HepG2 (cell line): ENCODE measurements around the gene ALG11. TPM values are rescaled to one million over a fixed set of nuclear protein-coding genes. Genes with fewer than 3 reads are reported as not detected.

Source experiments
- DMAP1 ChIP-seq: IDR thresholded peaks from 2 replicates; pipeline ENCODE4 v1.6.1; 2016
- GATA4 ChIP-seq: sonication (generic); IDR thresholded peaks from 2 replicates; pipeline ENCODE4 v1.6.1; 2016; ENCODE audit warnings: antibody characterized with exemption, low read depth, borderline replicate concordance
- KAT8 ChIP-seq: IDR thresholded peaks from 2 replicates; pipeline ENCODE4 v1.6.1; 2016; ENCODE audit warnings: missing genetic modification reagents, missing compliant biosample characterization
- SCMH1 ChIP-seq: sonication (generic); formaldehyde crosslinking; IDR thresholded peaks from 2 replicates; pipeline ENCODE4 v1.9.0; 2021; ENCODE audit warnings: missing genetic modification reagents, mild to moderate bottlenecking, borderline replicate concordance
- SMYD3 ChIP-seq: sonication (generic); formaldehyde crosslinking; IDR thresholded peaks from 2 replicates; pipeline ENCODE4 v1.8.1; 2023; ENCODE audit warnings: mild to moderate bottlenecking, missing genetic modification reagents
- TAF15 ChIP-seq: fragments of 200-400 bp; formaldehyde crosslinking; IDR thresholded peaks from one replicate; pipeline ENCODE4 v1.6.1; 2018; ENCODE audit warnings: mild to moderate bottlenecking, low read depth, low read length; ENCODE audit not compliant: poor library complexity, severe bottlenecking
- TEAD3 ChIP-seq: optimal IDR thresholded peaks from 2 replicates; pipeline ENCODE3; 2016; ENCODE audit warnings: borderline replicate concordance
- ZFP36 ChIP-seq: fragments of 150-350 bp; IDR thresholded peaks from 2 replicates; pipeline ENCODE4 v1.6.1; 2018; ENCODE audit warnings: borderline replicate concordance, low read length, low read depth; ENCODE audit not compliant: partially characterized antibody
- ZFP62 ChIP-seq: sonication (generic); formaldehyde crosslinking; IDR thresholded peaks from 2 replicates; pipeline ENCODE4 v1.4.0; 2020; ENCODE audit warnings: missing genetic modification reagents
- ZFP82 ChIP-seq: sonication (generic); formaldehyde crosslinking; IDR thresholded peaks from 2 replicates; pipeline ENCODE4 v1.5.1; 2020; ENCODE audit warnings: mild to moderate bottlenecking, missing genetic modification reagents, borderline replicate concordance
- ZNF207 ChIP-seq: fragments of 450-650 bp; IDR thresholded peaks from 2 replicates; pipeline ENCODE4 v1.6.1; 2016; ENCODE audit warnings: antibody characterized with exemption, borderline replicate concordance
- ZNF24 ChIP-seq: fragments of 450-650 bp; IDR thresholded peaks from 2 replicates; pipeline ENCODE4 v1.6.1; 2017; ENCODE audit warnings: antibody characterized with exemption, mild to moderate bottlenecking
- ZNF256 ChIP-seq: sonication (generic); formaldehyde crosslinking; conservative IDR thresholded peaks from 2 replicates; pipeline ENCODE4 v1.4.0; 2020; ENCODE audit warnings: missing genetic modification reagents
- ZNF264 ChIP-seq: sonication (generic); formaldehyde crosslinking; IDR thresholded peaks from 2 replicates; pipeline ENCODE4 v1.4.0; 2020; ENCODE audit warnings: missing genetic modification reagents
- ZNF274 ChIP-seq: sonication (generic); formaldehyde crosslinking; IDR thresholded peaks from 2 replicates; pipeline ENCODE4 v1.5.1; 2020; ENCODE audit warnings: mild to moderate bottlenecking, missing genetic modification reagents
- ZNF30 ChIP-seq: sonication (generic); formaldehyde crosslinking; IDR thresholded peaks from 2 replicates; pipeline ENCODE4 v1.5.0; 2020; ENCODE audit warnings: mild to moderate bottlenecking, missing genetic modification reagents
- ZNF333 ChIP-seq: sonication (generic); formaldehyde crosslinking; IDR thresholded peaks from 2 replicates; pipeline ENCODE4 v1.4.0; 2020; ENCODE audit warnings: mild to moderate bottlenecking, missing genetic modification reagents, borderline replicate concordance
- ZNF652 ChIP-seq: IDR thresholded peaks from 2 replicates; pipeline ENCODE4 v1.6.1; 2016; ENCODE audit warnings: low read depth, borderline replicate concordance
- polyA plus RNA-seq, 8 experiments: library from polyadenylated mRNA; depleted of rRNA in 3 of 8; stranded (reverse) in 7 of 8; unstranded in 1 of 8; fragments of >200 nt; fragmentation: Illumina TruSeq in 4 of 8; extraction: Trizol in 4 of 8; gene quantifications; 2 replicates each; pipeline versions ENCODE4 v1.2.1 to v1.2.3, GENCODE V29; 2011 to 2016; ENCODE audit warnings: low read depth in 4 of 8, missing spikeins in 1 of 8, mixed read lengths in 1 of 8; ENCODE audit not compliant: insufficient read depth in 1 of 8
- total RNA-seq, 5 experiments: library from RNA; depleted of rRNA; stranded (reverse); fragments of >200 nt; fragmentation: Illumina TruSeq; extraction: Trizol; gene quantifications; 2 replicates each; pipeline ENCODE4 v1.2.3, GENCODE V29; 2016; ENCODE audit warnings: low read depth in 1 of 5
- TF ChIP-seq, protein P1 (sequence below): sonication (generic); formaldehyde crosslinking; conservative IDR thresholded peaks from 2 replicates; pipeline ENCODE4 v1.4.0; 2020; ENCODE audit warnings: mild to moderate bottlenecking, missing genetic modification reagents, moderate library complexity
- TF ChIP-seq, protein P2 (sequence below): sonication (generic); formaldehyde crosslinking; IDR thresholded peaks from 2 replicates; pipeline ENCODE4 v1.5.0; 2020; ENCODE audit warnings: missing genetic modification reagents
- TF ChIP-seq, protein P3 (sequence below): sonication (generic); formaldehyde crosslinking; IDR thresholded peaks from 2 replicates; pipeline ENCODE4 v1.4.0; 2020; ENCODE audit warnings: missing genetic modification reagents

The ALG11 gene
- total and polyA plus RNA-seq, 2 of the 13 experiments (the other 11 are each of a cell fraction or from before 2014, with no cell fraction given) = 14.7 to 27.9 TPM

DNA sequence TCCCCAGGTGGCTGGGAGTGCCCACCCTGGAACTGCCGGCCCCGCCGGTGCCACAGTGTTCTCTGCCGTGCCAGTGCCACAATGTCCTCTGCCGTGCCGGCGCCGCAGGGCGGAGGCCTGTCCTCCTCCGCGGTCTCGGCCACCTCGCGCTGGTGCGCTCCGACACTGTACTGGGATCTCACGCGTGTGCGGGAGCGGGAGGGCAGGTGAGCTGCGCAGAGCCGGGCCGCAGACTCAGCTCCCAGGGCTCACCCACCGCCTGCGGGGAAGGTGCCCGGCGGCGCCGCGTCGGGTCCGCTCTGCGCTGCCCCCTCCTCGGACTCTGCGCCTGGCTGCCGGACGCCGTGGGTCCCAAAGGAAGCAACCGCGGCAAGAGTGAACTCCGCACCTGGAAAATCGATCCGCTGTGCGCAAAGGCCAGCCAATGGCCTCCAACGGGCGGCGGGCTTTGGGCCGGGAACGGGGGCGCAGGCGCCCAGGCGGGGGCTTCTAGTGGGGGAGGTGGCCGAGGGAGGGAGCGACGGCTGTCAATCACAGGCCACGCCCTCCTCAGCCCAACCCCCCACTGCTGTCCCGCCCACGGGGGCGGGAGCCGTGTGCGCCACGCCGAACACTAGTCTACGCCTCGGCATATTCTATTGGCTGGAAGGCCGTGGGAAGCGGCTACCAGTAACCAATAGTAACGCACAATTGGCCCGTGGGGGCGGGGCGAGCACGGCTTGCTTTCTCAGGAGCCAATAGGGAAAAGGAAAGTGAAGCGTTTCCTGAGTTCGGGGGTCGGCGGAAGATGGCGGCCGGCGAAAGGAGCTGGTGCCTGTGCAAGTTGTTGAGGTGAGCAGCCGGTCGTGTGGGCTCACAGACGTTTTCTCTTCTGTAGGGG, at the start of gene ALG11 (continued):
- TF ChIP-seq ZNF264 (CRISPR knock-in tag) = no peak; the same call in 1 of the 2 replicates
- TF ChIP-seq ZNF30 (CRISPR knock-in tag) = no peak; the same call in 1 of the 2 replicates
- 0 out of 2 replicates have a peak, but pooled peaks have one; percentile 52 for TF ChIP-seq ZNF333 (CRISPR knock-in tag)
- TF ChIP-seq ZFP62 (CRISPR knock-in tag) = no peak
- peak; percentile 51 for TF ChIP-seq TEAD3
- TF ChIP-seq ZNF207 = no peak
- no peak; the same call in 1 of the 2 replicates for TF ChIP-seq ZNF652 (CRISPR knock-in tag)
- TF ChIP-seq, protein P1, sequence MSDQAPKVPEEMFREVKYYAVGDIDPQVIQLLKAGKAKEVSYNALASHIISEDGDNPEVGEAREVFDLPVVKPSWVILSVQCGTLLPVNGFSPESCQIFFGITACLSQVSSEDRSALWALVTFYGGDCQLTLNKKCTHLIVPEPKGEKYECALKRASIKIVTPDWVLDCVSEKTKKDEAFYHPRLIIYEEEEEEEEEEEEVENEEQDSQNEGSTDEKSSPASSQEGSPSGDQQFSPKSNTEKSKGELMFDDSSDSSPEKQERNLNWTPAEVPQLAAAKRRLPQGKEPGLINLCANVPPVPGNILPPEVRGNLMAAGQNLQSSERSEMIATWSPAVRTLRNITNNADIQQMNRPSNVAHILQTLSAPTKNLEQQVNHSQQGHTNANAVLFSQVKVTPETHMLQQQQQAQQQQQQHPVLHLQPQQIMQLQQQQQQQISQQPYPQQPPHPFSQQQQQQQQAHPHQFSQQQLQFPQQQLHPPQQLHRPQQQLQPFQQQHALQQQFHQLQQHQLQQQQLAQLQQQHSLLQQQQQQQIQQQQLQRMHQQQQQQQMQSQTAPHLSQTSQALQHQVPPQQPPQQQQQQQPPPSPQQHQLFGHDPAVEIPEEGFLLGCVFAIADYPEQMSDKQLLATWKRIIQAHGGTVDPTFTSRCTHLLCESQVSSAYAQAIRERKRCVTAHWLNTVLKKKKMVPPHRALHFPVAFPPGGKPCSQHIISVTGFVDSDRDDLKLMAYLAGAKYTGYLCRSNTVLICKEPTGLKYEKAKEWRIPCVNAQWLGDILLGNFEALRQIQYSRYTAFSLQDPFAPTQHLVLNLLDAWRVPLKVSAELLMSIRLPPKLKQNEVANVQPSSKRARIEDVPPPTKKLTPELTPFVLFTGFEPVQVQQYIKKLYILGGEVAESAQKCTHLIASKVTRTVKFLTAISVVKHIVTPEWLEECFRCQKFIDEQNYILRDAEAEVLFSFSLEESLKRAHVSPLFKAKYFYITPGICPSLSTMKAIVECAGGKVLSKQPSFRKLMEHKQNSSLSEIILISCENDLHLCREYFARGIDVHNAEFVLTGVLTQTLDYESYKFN (CRISPR knock-in tag) = peak; percentile 100
- TF ChIP-seq KAT8 = peak; percentile 89
- TF ChIP-seq SMYD3 (CRISPR knock-in tag) = no peak; the same call in none of the 2 replicates
- TF ChIP-seq, protein P2, sequence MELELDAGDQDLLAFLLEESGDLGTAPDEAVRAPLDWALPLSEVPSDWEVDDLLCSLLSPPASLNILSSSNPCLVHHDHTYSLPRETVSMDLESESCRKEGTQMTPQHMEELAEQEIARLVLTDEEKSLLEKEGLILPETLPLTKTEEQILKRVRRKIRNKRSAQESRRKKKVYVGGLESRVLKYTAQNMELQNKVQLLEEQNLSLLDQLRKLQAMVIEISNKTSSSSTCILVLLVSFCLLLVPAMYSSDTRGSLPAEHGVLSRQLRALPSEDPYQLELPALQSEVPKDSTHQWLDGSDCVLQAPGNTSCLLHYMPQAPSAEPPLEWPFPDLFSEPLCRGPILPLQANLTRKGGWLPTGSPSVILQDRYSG = no peak
- peak; percentile 81 for TF ChIP-seq DMAP1
- TF ChIP-seq ZNF256 (CRISPR knock-in tag) = no peak
- TF ChIP-seq, protein P3, sequence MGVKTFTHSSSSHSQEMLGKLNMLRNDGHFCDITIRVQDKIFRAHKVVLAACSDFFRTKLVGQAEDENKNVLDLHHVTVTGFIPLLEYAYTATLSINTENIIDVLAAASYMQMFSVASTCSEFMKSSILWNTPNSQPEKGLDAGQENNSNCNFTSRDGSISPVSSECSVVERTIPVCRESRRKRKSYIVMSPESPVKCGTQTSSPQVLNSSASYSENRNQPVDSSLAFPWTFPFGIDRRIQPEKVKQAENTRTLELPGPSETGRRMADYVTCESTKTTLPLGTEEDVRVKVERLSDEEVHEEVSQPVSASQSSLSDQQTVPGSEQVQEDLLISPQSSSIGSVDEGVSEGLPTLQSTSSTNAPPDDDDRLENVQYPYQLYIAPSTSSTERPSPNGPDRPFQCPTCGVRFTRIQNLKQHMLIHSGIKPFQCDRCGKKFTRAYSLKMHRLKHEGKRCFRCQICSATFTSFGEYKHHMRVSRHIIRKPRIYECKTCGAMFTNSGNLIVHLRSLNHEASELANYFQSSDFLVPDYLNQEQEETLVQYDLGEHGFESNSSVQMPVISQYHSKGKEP (CRISPR knock-in tag) = no peak
- TF ChIP-seq SCMH1 (CRISPR knock-in tag) = no peak
- no peak; the same call in 1 of the 2 replicates for TF ChIP-seq ZNF274 (CRISPR knock-in tag)
- peak; percentile 83 for TF ChIP-seq GATA4
- peak; percentile 50; the same call in 1 of the 2 replicates for TF ChIP-seq ZFP82
- TF ChIP-seq ZFP36 = no peak
- no peak for TF ChIP-seq TAF15
- TF ChIP-seq ZNF24 = no peak
